ENCODE results near the gene SLC19A2. TPM values are rescaled to one million over a fixed set of nuclear protein-coding genes. Genes with fewer than 3 reads are reported as not detected.

Gene SLC19A2
- polyA plus RNA-seq, 1 donor from 2014 or later = 45.8 TPM

- no peaks in the 10 kb centered on the region for H3K9me3 ChIP-seq (ENCODE audit: low read length)
- TF ChIP-seq RAD21 (conservative IDR thresholded peaks at IDR 0.05) = no peak
- TF ChIP-seq REST (IDR thresholded peaks at IDR 0.05; ENCODE audit: borderline replicate concordance) = no peak
- TF ChIP-seq EZH2 (IDR thresholded peaks at IDR 0.05; ENCODE audit: borderline replicate concordance, insufficient read depth, low read length, poor library complexity, severe bottlenecking) = no peak
- no peak for TF ChIP-seq SMC3 (conservative IDR thresholded peaks at IDR 0.05; ENCODE audit: poor library complexity)
- no peak for TF ChIP-seq POLR2AphosphoS5 (IDR thresholded peaks at IDR 0.05)
- no peak for TF ChIP-seq MXI1 (conservative IDR thresholded peaks at IDR 0.05; ENCODE audit: poor library complexity, severe bottlenecking)
- no peak for TF ChIP-seq CTCF (IDR thresholded peaks at IDR 0.05; ENCODE audit: poor library complexity, severe bottlenecking)
- TF ChIP-seq EP300 (conservative IDR thresholded peaks at IDR 0.05; ENCODE audit: poor library complexity, severe bottlenecking) = no peak
- TF ChIP-seq TAF1 (IDR thresholded peaks at IDR 0.05; ENCODE audit: low read depth) = no peak
- no peaks in the 10 kb centered on the region for H3F3A ChIP-seq (ENCODE audit: insufficient read depth, low read length, poor library complexity, severe bottlenecking)
Measured at GRCh38 chr1:169517558-169518186, 31.9 kb upstream of the SLC19A2 start.

GRCh38 chr1:169515641-169516040 lies 29.9 kb upstream of the SLC19A2 start:
- no peak overlapping the region for H2AFZ ChIP-seq (ENCODE audit: low read depth, low read length)
- no peaks in the 10 kb centered on the region for H4K20me1 ChIP-seq (ENCODE audit: insufficient read depth)
- no peak overlapping the region for H3K9ac ChIP-seq (ENCODE audit: low read length)
- no peaks in the 10 kb centered on the region for H3F3A ChIP-seq (ENCODE audit: insufficient read depth, low read length, poor library complexity, severe bottlenecking)
- no peak for TF ChIP-seq EP300 (conservative IDR thresholded peaks at IDR 0.05; ENCODE audit: poor library complexity, severe bottlenecking)
- TF ChIP-seq SMC3 (conservative IDR thresholded peaks at IDR 0.05; ENCODE audit: poor library complexity) = no peak
- no peak for TF ChIP-seq MXI1 (conservative IDR thresholded peaks at IDR 0.05; ENCODE audit: poor library complexity, severe bottlenecking)
- TF ChIP-seq POLR2AphosphoS5 (IDR thresholded peaks at IDR 0.05) = no peak
- no peak for TF ChIP-seq TAF1 (IDR thresholded peaks at IDR 0.05; ENCODE audit: low read depth)
- TF ChIP-seq RAD21 (conservative IDR thresholded peaks at IDR 0.05) = no peak
- no peak for TF ChIP-seq EZH2 (IDR thresholded peaks at IDR 0.05; ENCODE audit: borderline replicate concordance, insufficient read depth, low read length, poor library complexity, severe bottlenecking)
- no peak for TF ChIP-seq CTCF (IDR thresholded peaks at IDR 0.05; ENCODE audit: poor library complexity, severe bottlenecking)
- no peak for TF ChIP-seq REST (IDR thresholded peaks at IDR 0.05; ENCODE audit: borderline replicate concordance)
- H3K36me3 ChIP-seq (ENCODE audit: insufficient read depth, low read length) = no peaks in the 10 kb centered on the region
- H3K9me3 ChIP-seq (ENCODE audit: low read length) = no peaks in the 10 kb centered on the region
- H3K9me2 ChIP-seq (ENCODE audit: insufficient read depth, low read length) = no peaks in the 10 kb centered on the region
- H3K4me2 ChIP-seq (ENCODE audit: low read length) = no peak overlapping the region
- no peak overlapping the region for H3K4me3 ChIP-seq (ENCODE audit: low read length)
- no peak overlapping the region for H3K27ac ChIP-seq (ENCODE audit: low read length)
- H3K79me2 ChIP-seq (replicated peaks; ENCODE audit: insufficient read depth, low read length) = no peaks in the 10 kb centered on the region
- no peaks in the 10 kb centered on the region for H3K27me3 ChIP-seq (ENCODE audit: insufficient read depth, low read depth, low read length)

More at GRCh38 chr1:169517558-169518186, 31.9 kb upstream of the SLC19A2 start:
- H3K27me3 ChIP-seq (ENCODE audit: insufficient read depth, low read depth, low read length) = no peaks in the 10 kb centered on the region
- H3K4me2 ChIP-seq (ENCODE audit: low read length) = no peak overlapping the region
- H3K4me3 ChIP-seq (ENCODE audit: low read length) = no peak overlapping the region
- H3K27ac ChIP-seq (ENCODE audit: low read length) = no peak overlapping the region
- H3K9me2 ChIP-seq (ENCODE audit: insufficient read depth, low read length) = no peaks in the 10 kb centered on the region
- no peaks in the 10 kb centered on the region for H4K20me1 ChIP-seq (ENCODE audit: insufficient read depth)
- no peaks in the 10 kb centered on the region for H3K36me3 ChIP-seq (ENCODE audit: insufficient read depth, low read length)
- H3K9ac ChIP-seq (ENCODE audit: low read length) = no peak overlapping the region
- H3K79me2 ChIP-seq (replicated peaks; ENCODE audit: insufficient read depth, low read length) = no peaks in the 10 kb centered on the region
- no peak overlapping the region for H2AFZ ChIP-seq (ENCODE audit: low read depth, low read length)
